Upper lobe of left lung (tissue), 6 donors: Measurements from ENCODE around the gene ARHGAP42. TPM values are rescaled to one million over a fixed set of nuclear protein-coding genes. Genes with fewer than 3 reads are reported as not detected.

Experiments used
- ATAC-seq, 2 donors: fragments of 200-7000 bp; cut with Tn5 transposase; one replicate each; pipeline ENCODE4 v1.9.1; 2022; ENCODE audit warnings: mild to moderate bottlenecking in 2 of 2, moderate library complexity in 2 of 2; ENCODE audit not compliant: low FRiP score in 2 of 2
- DNase-seq, 2 donors: peaks; one replicate each; pipeline ENCODE4 v3.0.0-alpha.2; 2019 to 2020
- H3K27ac ChIP-seq, 4 donors: fragments of 200-600 bp; sonication (generic); one replicate each; pipeline ENCODE4 v1.5.1; 2016 to 2019
- H3K27me3 ChIP-seq, 4 donors: fragments of 200-600 bp; sonication (generic); one replicate each; pipeline ENCODE4 v1.5.1; 2017 to 2019
- H3K36me3 ChIP-seq, 4 donors: fragments of 200-600 bp; sonication (generic); one replicate each; pipeline ENCODE4 v1.5.1; 2016 to 2019
- H3K4me1 ChIP-seq, 4 donors: fragments of 200-600 bp; sonication (generic); one replicate each; pipeline ENCODE4 v1.5.1; 2018 to 2019
- H3K4me3 ChIP-seq, 4 donors: fragments of 200-600 bp; sonication (generic); one replicate each; pipeline ENCODE4 v1.5.1; 2017 to 2019; ENCODE audit warnings: mild to moderate bottlenecking in 2 of 4, moderate library complexity in 1 of 4
- H3K9me3 ChIP-seq, 4 donors: fragments of 200-600 bp; sonication (generic); one replicate each; pipeline ENCODE4 v1.5.1; 2018 to 2019
- CTCF ChIP-seq, 6 experiments: fragments of 450-650 bp in 4 of 6; fragments of 200-600 bp in 2 of 6; sonication (generic) in 2 of 6; IDR thresholded peaks; one replicate each; pipeline ENCODE4 v1.5.1; 2016 to 2019; ENCODE audit warnings: antibody characterized with exemption in 6 of 6
- EP300 ChIP-seq, 4 donors: sonication (generic); formaldehyde crosslinking; IDR thresholded peaks; one replicate each; pipeline ENCODE4 v1.5.1; 2017; ENCODE audit warnings: antibody characterized with exemption in 4 of 4, control low read depth in 2 of 4
- POLR2A ChIP-seq, 4 donors: fragments of 450-650 bp; IDR thresholded peaks; one replicate each; pipeline ENCODE4 v1.5.1; 2016 to 2017; ENCODE audit warnings: antibody characterized with exemption in 4 of 4, mild to moderate bottlenecking in 2 of 4
- POLR2AphosphoS5 ChIP-seq, 2 donors: sonication (generic); formaldehyde crosslinking; IDR thresholded peaks; one replicate each; pipeline ENCODE4 v1.5.1; 2017; ENCODE audit warnings: antibody characterized with exemption in 2 of 2
- WGBS, 2 donors: methylation state at CpG; one replicate each; pipeline ENCODE4 v1.1.5; 2017 to 2018; 5-methylcytosine and 5-hydroxymethylcytosine counted together
- total RNA-seq, 6 donors: library from RNA; depleted of rRNA in 4 of 6; stranded (reverse); fragments of >200 nt in 4 of 6; gene quantifications; one replicate each; pipeline versions ENCODE4 v1.1.0 to v1.2.1, GENCODE V29; 2016 to 2021
- donor health status: DM: no; HTN: no; CAD: no; lungs with moderate emphysema.
- donor health status: DM: no; HTN: yes; CAD: no; lungs with severe emphysema.

ARHGAP42 gene
- total RNA-seq, 6 donors from 2014 or later: 8.7 to 44.9 (median 23.6) TPM

DNA sequence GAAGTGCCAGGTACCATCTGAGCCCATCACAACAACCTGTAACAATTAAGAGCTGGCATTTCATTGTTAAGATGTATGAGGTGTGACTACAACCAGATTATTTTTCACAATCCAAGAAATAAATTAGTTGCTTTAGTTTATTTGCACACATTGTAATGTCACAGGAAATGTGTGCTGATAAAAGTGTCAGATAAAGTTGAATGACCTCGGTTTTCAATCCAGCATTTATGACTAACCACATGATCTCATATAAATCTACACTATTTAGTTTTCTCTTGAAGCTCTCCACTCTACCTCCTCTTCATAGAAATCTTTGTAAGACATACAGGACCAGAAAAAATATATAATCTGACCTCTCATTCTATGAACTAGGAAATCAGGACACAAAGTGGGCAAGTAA lies 276.3 kb downstream of the ARHGAP42 start:
- H3K27ac ChIP-seq: no peak overlapping the region
- 0 to 5% methylated on average over 1 of the region's 1 CpG for WGBS, 2 donors
- H3K9me3 ChIP-seq: no peaks in the 10 kb centered on the region
- DNase-seq (no peak), ATAC-seq (no peak)
- TF ChIP-seq POLR2A (IDR thresholded peaks at IDR 0.05): no peak
- no peak for TF ChIP-seq EP300 (IDR thresholded peaks at IDR 0.05)
- TF ChIP-seq CTCF (IDR thresholded peaks at IDR 0.05): no peak
- TF ChIP-seq POLR2AphosphoS5 (IDR thresholded peaks at IDR 0.05): no peak
- H3K36me3 ChIP-seq: peaks cover 0 to 10% (median 0%) of the 10 kb centered on the region in 4 donors
- no peaks in the 10 kb centered on the region for H3K4me1 ChIP-seq
- no peak overlapping the region for H3K4me3 ChIP-seq
- no peaks in the 10 kb centered on the region for H3K27me3 ChIP-seq

- TF ChIP-seq EP300 (IDR thresholded peaks at IDR 0.05): no peak
- TF ChIP-seq CTCF (IDR thresholded peaks at IDR 0.05): no peak
- TF ChIP-seq POLR2A (IDR thresholded peaks at IDR 0.05): no peak
- no peaks in the 10 kb centered on the region for H3K4me1 ChIP-seq
- H3K9me3 ChIP-seq: peaks cover 0 to 9% (median 0%) of the 10 kb centered on the region in 4 donors
- peaks cover 0 to 10% (median 0%) of the 10 kb centered on the region in 4 donors for H3K36me3 ChIP-seq
- H3K27ac ChIP-seq: no peak overlapping the region
- 72 to 80% methylated on average over 3 of the region's 3 CpGs for WGBS, 2 donors
- H3K4me3 ChIP-seq: no peak overlapping the region
- no peaks in the 10 kb centered on the region for H3K27me3 ChIP-seq
- ATAC-seq: no peak
- no peak for DNase-seq
Measured at GRCh38 chr11:100964435-100964834, 277.3 kb downstream of the ARHGAP42 start.

GRCh38 chr11:100965346-100965745 lies 278.3 kb downstream of the ARHGAP42 start:
- Histone ChIP-seq H3K4me1 (no peaks in the 10 kb centered on the region), H3K4me3 (no peak overlapping the region), H3K36me3 (peaks cover 0 to 10% (median 0%) of the 10 kb centered on the region in 4 donors), H3K27me3 (no peaks in the 10 kb centered on the region), H3K9me3 (peaks cover 0 to 9% (median 0%) of the 10 kb centered on the region in 4 donors), H3K27ac (no peak overlapping the region)
- TF ChIP-seq POLR2A (IDR thresholded peaks at IDR 0.05): no peak
- TF ChIP-seq POLR2AphosphoS5 (IDR thresholded peaks at IDR 0.05): no peak
- TF ChIP-seq CTCF (IDR thresholded peaks at IDR 0.05): no peak
- no peak for TF ChIP-seq EP300 (IDR thresholded peaks at IDR 0.05)
- ATAC-seq (no peak), DNase-seq (no peak)
- 91 to 97% methylated on average over 1 of the region's 1 CpG for WGBS, 2 donors

- DNase-seq (no peak), ATAC-seq (no peak)
- Histone ChIP-seq H3K4me1 (no peaks in the 10 kb centered on the region), H3K4me3 (no peak overlapping the region), H3K9me3 (peaks cover 0 to 9% (median 0%) of the 10 kb centered on the region in 4 donors), H3K27me3 (no peaks in the 10 kb centered on the region), H3K36me3 (peaks cover 0 to 10% (median 0%) of the 10 kb centered on the region in 4 donors), H3K27ac (no peak overlapping the region)
- no peak for TF ChIP-seq CTCF (IDR thresholded peaks at IDR 0.05)
- no peak for TF ChIP-seq POLR2A (IDR thresholded peaks at IDR 0.05)
- TF ChIP-seq POLR2AphosphoS5 (IDR thresholded peaks at IDR 0.05): no peak
- no peak for TF ChIP-seq EP300 (IDR thresholded peaks at IDR 0.05)
Measured at GRCh38 chr11:100966366-100966765, 279.3 kb downstream of the ARHGAP42 start.

- H3K36me3 ChIP-seq: no peaks in the 10 kb centered on the region
- peaks cover 0 to 9% (median 0%) of the 10 kb centered on the region in 4 donors for H3K9me3 ChIP-seq
- no peaks in the 10 kb centered on the region for H3K4me1 ChIP-seq
- no peaks in the 10 kb centered on the region for H3K27me3 ChIP-seq
- no peak overlapping the region for H3K4me3 ChIP-seq
- no peak for ATAC-seq
- no peak overlapping the region for H3K27ac ChIP-seq
- no peak for TF ChIP-seq EP300 (IDR thresholded peaks at IDR 0.05)
- no peak for TF ChIP-seq POLR2A (IDR thresholded peaks at IDR 0.05)
- no peak for TF ChIP-seq POLR2AphosphoS5 (IDR thresholded peaks at IDR 0.05)
- TF ChIP-seq CTCF (IDR thresholded peaks at IDR 0.05): no peak
- no peak for DNase-seq
Measured at GRCh38 chr11:100969008-100969407, 281.9 kb downstream of the ARHGAP42 start.
